ENCODE measurements around the gene NIF3L1. TPM values are rescaled to one million over a fixed set of nuclear protein-coding genes. Genes with fewer than 3 reads are reported as not detected.

The NIF3L1 gene, protein sequence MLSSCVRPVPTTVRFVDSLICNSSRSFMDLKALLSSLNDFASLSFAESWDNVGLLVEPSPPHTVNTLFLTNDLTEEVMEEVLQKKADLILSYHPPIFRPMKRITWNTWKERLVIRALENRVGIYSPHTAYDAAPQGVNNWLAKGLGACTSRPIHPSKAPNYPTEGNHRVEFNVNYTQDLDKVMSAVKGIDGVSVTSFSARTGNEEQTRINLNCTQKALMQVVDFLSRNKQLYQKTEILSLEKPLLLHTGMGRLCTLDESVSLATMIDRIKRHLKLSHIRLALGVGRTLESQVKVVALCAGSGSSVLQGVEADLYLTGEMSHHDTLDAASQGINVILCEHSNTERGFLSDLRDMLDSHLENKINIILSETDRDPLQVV
- total RNA-seq (2014; rRNA removed; shearing (Covaris generic)): 50.1 and 55.3 TPM in 2 replicates

DNA sequence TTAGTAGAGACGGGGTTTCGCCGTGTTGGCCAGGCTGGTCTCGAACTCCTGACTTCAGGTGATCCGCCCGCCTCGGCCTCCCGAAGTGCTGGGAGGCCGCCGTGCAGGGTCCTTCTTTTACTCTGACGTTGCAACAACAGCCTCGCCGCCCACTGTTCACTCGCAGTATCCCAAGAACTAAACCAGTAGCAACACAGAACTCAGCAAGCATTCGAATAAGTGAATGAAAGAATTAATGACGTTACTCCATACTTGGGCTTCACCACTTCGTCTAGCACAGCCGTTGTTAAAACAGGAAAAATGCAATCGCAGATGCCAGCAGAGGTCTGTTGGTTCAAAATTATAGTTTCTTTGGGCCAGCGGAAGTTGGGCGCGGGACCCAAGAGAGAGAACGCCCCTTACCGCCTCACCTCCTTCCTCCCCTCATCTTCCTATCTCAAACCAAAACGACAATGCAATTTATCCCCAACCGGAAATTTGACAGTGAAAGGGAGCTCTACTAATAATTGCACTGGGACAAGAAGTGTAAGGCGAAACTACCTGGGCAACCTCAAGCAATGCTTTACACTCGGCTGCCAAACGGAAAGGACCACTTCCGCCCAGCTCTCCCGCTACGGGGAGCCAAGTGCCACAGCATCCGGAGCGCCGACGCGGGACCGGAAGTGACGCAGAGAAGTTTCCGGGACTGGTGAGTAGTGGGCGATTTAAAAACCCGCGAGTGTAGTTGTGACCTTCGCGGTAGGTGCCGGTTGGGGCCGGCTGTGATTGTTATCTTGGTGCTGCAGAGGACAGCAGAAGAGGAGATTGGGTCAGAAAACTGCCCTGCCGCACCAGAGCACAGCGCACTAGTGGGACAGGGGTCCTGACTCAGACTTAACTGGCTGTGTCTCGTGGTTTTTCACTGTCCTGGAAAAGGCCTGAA, at the start of gene NIF3L1, which contains the start of gene PPIL3:
Gene NIF3L1 (plus strand): TSS at position 668 of the 922 bp plus-strand sequence. CDS start 2,573 bp downstream, outside the sequence.
Gene PPIL3 (minus strand): TSS at position 374 of the 922 bp plus-strand sequence. CDS start 1,462 bp downstream, outside the sequence.
- no peaks in the 10 kb centered on the region for H3K9me3 ChIP-seq (replicated peaks)
- peak within 1 kb of the TSS; percentile 85 for H3K27ac ChIP-seq
- H3K36me3 ChIP-seq: peaks cover 19% of the 10 kb centered on the region
- H3K4me1 ChIP-seq: no peaks in the 10 kb centered on the region
- DNase-seq: peak; percentile 97 to 98
- H3K4me3 ChIP-seq: peak within 1 kb of the TSS; percentile 82
- H3K27me3 ChIP-seq: no peaks in the 10 kb centered on the region

DNA sequence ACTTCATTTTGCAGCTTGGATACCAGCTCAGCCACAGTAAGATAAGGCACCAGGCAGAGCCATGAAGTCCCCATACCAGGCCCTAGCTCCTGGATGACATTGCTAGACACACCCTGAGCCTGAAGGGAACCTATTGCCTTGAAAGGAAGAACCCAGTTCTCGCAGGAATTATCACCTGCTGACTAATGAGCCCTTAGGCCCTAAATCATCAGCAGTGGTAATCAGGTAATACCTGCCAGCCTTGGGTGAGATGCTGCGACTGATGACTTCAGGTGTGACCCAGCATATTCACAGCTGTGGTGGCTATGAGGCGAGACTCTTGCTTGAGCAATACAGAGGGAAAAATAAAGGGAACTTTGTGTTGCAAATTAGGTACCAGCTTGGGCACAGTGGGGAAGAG, 49.7 kb upstream of the NIF3L1 start:
- Histone ChIP-seq H3K27me3 (0 out of 2 replicates have a peak, but pooled peaks cover 4% of the 10 kb centered on the region), H3K9me3 (replicated peaks) (peaks cover 5% of the 10 kb centered on the region; the same call in 1 of the 2 replicates), H3K36me3 (no peaks in the 10 kb centered on the region), H3K27ac (no peak overlapping the region), H3K4me3 (no peak overlapping the region), H3K4me1 (no peaks in the 10 kb centered on the region)
- no peak for DNase-seq

DNA sequence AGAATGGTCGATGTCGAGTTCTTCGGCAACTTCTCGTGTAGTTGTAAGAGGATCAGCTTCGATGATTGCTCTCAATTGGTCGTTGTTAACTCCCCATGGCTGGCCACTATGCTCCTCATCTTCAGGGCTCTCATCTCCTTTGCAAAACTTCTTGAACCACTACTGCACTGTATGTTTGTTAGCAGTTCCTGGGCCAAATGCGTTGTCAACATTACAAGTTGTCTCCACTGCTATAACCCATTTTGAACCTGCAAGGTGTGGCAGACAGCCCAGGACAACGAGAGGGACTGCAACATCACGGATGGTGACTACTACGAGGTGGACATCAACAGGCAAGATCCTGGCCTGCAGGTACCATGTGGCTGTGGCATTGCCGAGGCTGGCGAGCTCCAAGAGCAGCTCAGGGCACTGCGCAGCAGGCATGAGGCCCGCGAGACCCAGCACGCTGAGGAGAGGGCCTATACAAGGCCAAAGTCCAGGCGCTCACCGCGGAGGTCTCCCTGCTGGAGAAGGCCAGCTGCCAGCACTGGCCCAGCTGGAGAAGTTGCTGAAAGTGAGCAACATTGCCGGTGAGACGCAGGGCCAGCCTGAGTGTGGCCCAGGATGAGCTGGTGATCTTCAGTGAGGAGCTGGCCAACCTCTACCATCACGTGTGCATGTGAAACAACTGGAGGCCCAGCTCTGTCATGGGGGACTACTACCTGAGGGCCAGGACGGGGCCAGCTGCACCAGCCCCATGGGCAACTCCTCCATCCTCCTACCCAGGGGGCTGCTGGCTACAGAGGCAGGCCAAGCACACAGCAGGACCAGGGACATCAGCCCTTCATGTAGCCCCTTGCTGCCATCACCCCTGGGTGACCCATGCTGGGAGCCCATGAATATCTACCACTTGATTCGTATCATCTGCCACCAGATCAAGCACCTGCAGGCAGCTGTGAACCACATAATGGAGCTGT, 44.9 kb upstream of the NIF3L1 start:
- DNase-seq: no peak
- H3K4me3 ChIP-seq: no peak overlapping the region
- no peaks in the 10 kb centered on the region; the same call in 1 of the 2 replicates for H3K36me3 ChIP-seq
- no peaks in the 10 kb centered on the region for H3K9me3 ChIP-seq (replicated peaks)
- no peak overlapping the region for H3K27ac ChIP-seq
- H3K4me1 ChIP-seq: no peaks in the 10 kb centered on the region
- no peaks in the 10 kb centered on the region for H3K27me3 ChIP-seq

DNA sequence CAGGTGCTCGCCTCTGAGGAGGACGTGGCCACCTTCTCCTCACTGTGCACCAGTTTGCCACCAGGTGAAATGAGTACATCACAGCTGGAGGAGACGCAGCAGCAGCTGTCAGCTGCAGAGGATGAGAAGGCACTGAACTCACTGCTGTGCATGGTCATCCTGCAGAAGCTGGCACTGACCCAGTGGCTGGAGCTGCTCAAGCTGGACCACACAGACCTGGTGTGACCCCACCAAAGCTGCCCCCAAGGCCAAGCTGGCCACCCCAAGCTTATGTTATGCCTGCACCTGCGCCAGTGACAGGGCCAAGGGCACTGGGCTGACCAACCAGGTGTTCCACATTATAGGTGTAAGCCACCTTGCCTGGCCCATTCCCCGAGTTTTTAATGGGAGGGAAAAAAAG, 44.0 kb upstream of the NIF3L1 start:
- H3K27ac ChIP-seq: no peak overlapping the region
- H3K36me3 ChIP-seq: no peaks in the 10 kb centered on the region; the same call in 1 of the 2 replicates
- H3K4me3 ChIP-seq: no peak overlapping the region
- no peaks in the 10 kb centered on the region for H3K9me3 ChIP-seq (replicated peaks)
- no peaks in the 10 kb centered on the region for H3K27me3 ChIP-seq
- H3K4me1 ChIP-seq: no peaks in the 10 kb centered on the region
- no peak for DNase-seq

DNA sequence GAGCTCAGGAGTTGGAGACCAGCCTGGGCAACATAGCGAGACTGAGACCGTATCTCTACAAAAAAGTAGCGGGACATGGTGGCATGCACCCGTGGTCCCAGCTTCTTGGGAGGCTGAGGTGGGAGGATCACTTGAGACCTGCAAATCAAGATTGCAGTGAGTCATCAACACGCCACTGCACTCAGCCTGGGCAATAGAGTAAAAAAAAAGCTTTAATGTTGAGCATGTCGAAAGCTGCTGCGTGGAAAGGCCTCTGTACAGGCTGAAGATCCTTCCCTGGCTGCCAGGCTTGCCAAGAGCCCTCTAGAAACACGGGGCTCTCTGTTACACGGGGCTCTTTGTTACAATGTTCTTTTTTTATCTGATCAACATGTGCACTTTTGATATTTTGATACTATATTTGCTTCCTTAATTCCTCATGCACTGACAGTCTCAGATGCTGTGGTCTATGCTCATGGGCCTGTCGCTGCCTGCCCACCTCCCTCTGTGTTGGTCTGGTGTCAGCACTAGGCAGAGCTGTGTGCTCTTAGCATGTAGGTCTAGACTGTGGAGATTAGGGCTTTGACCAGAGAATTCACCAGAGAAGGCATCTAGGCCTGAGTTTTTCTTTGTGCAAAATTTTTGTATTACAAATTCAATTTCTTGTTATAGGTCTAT, 43.4 kb upstream of the NIF3L1 start:
- H3K4me3 ChIP-seq: no peak overlapping the region
- no peaks in the 10 kb centered on the region for H3K27me3 ChIP-seq
- H3K9me3 ChIP-seq (replicated peaks): no peaks in the 10 kb centered on the region
- H3K27ac ChIP-seq: no peak overlapping the region
- no peaks in the 10 kb centered on the region for H3K4me1 ChIP-seq
- no peak for DNase-seq
- H3K36me3 ChIP-seq: peaks cover 2% of the 10 kb centered on the region; the same call in 1 of the 2 replicates

DNA sequence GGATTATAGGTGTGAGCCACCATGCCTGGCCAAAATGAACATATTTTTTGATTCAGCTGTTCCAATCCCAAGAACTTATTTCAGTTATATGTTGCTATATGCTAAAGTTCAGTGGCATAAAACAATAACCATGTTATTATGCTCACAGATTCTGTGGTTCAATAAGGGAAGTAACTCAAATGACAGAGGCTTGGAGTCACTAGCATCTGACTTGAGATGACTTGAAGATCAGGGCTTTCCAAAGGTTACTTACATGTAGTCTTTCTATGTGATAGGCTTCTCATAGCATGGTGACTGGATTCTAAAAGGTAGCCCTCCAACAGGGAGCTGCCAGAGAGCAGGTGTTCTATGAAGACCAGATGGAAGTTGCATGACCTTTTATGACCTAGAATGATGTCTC, 41.9 kb upstream of the NIF3L1 start:
- Histone ChIP-seq H3K36me3 (peaks cover 16% of the 10 kb centered on the region), H3K27me3 (no peaks in the 10 kb centered on the region), H3K9me3 (replicated peaks) (no peaks in the 10 kb centered on the region), H3K27ac (no peak overlapping the region), H3K4me3 (no peak overlapping the region), H3K4me1 (no peaks in the 10 kb centered on the region)
- no peak for DNase-seq

DNA sequence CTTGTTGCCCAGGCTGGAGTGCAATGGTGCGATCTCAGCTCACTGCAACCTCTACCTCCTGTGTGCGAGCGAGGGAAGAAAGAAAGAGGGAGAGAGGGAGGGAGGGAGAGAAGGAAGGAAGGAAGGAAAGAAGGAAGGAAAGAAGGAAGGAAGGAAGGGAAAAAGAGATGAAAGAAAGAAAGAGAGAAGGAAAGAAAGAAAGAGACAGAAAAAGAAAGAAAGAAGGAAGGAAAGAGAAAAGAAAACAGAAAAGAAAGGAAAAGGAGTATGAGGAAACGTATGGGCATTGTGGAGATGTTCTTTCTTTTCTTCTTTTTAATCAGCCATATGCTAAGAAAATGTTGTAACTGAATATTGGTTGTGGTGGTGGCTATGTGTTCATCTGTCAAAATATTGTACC, 41.2 kb upstream of the NIF3L1 start:
- Histone ChIP-seq H3K4me3 (no peak overlapping the region), H3K4me1 (no peaks in the 10 kb centered on the region), H3K27me3 (no peaks in the 10 kb centered on the region), H3K36me3 (peaks cover 23% of the 10 kb centered on the region), H3K27ac (no peak overlapping the region), H3K9me3 (replicated peaks) (no peaks in the 10 kb centered on the region)
- no peak for DNase-seq

DNA sequence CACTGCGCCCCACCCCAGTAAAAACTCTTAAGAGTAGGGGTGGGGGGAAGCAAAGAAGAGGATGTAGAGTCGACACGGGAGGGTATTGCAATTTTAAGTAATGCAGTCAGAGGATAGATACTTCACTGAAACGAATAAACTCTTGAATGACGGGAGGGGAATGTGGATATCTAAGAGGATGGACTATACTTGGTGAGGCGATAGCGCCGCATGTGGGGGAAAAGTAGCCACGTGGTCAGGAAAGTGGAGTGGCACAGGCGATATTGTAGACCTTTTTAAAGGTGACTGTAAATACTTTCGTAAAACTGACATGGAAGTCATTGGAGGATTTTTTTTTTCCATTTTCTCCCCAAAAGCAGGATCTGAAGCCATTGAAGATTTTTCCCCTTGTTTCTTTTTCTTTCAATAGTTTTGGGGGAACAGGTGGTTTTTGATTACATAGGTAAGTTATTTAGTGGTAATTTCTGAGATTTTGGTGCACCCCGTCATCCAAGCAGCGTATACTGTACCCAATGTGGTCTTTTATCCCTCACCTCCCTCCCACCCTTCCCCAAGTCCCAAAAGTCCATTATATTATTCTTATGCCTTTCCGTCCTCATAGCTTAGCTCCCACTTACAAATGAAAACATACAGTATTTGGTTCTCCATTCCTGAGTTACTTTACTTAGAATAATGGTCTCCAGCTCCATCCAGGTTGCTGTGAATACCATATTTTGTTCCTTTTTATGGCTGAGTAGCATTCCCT, 38.5 kb upstream of the NIF3L1 start:
- no peak for DNase-seq
- Histone ChIP-seq H3K36me3 (peaks cover 49% of the 10 kb centered on the region), H3K9me3 (replicated peaks) (no peaks in the 10 kb centered on the region), H3K27ac (no peak overlapping the region), H3K27me3 (no peaks in the 10 kb centered on the region), H3K4me3 (no peak overlapping the region), H3K4me1 (no peaks in the 10 kb centered on the region)

DNA sequence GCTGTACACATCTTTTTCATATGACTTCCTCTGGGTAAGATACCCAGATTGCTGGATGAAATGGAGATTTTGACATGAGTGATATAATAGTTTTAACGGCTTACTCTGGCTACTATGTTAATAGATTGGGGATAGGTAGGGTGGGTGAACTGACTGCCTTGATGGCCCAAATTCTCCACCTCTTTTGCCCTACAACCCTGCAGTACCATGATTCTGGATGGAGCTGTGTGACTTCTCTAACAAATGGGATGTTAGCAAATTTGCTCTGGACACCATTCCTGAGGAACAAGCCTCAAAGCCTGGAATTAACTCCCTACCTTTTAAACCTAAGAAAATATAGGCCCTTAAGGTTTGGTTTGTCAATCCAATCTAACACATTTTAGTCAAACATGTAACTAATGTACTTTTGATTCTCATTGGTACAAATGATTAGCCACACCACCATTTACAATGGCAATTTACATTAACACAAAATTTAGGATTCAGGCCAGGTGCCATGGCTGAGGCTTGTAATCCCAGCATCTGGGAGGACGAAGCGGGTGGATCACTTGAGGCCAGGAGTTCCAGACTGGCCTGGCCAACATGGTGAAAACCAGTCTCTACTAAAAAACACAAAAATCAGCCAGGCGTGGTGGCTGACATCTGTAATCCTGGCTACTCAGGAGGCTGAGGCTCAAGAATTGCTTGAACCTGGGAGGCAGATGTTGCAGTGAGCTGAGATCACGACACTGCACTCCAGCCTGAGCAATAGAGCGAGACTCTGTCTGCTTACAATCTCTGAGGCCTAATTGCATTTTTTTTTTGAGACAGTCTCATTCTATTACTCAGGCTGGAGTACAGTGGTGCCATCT, 37.5 kb upstream of the NIF3L1 start:
- H3K27ac ChIP-seq: no peak overlapping the region

DNA sequence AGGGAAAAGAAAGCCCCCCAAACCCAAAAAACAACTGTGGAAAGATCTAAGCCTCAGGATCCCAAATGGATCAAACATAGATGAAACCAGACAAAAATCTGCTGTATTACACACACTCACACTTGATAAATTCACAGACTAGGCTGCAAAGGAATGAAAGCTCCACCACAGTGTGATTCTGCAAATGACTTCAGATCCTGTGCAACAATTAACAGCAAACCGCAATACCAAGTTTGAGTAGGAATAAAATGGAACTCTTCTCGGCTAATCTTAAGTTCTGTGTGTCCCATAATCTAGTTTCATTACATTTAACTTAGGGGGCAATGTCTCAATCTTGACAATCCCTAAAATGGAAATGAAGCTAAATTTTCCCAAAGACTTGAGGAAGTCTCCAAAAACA, 36.6 kb upstream of the NIF3L1 start:
- Histone ChIP-seq H3K4me3 (no peak overlapping the region), H3K4me1 (no peaks in the 10 kb centered on the region), H3K27me3 (no peaks in the 10 kb centered on the region), H3K9me3 (replicated peaks) (no peaks in the 10 kb centered on the region), H3K27ac (no peak overlapping the region), H3K36me3 (peaks cover 68% of the 10 kb centered on the region)
- no peak for DNase-seq

More for the DNA sequence above, 37.5 kb upstream of the NIF3L1 start:
- peaks cover 58% of the 10 kb centered on the region for H3K36me3 ChIP-seq
- DNase-seq: no peak
- no peaks in the 10 kb centered on the region for H3K4me1 ChIP-seq
- no peak overlapping the region for H3K4me3 ChIP-seq
- H3K9me3 ChIP-seq (replicated peaks): no peaks in the 10 kb centered on the region
- H3K27me3 ChIP-seq: no peaks in the 10 kb centered on the region

DNA sequence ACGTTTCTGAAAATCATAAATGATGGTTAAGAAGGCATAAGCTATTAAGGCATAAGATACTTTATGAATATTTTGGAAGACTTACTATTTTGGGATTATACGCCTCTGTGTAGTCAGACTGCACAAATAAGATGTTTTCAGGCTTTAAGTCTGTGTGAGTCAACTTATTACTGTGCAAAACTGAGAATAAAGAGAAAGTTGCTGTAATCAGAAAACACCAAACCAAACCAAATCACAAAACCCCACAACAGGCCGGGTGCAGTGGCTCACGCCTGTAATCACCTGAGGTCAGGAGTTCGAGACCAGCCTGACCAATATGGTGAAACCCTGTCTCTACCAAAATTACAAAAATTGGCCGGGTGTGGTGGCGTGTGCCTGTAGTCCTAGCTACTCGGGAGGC, 32.4 kb upstream of the NIF3L1 start:
- no peak for DNase-seq
- no peak overlapping the region for H3K27ac ChIP-seq
- no peaks in the 10 kb centered on the region for H3K27me3 ChIP-seq
- H3K4me1 ChIP-seq: peaks cover 4% of the 10 kb centered on the region; the same call in 1 of the 2 replicates
- no peak overlapping the region for H3K4me3 ChIP-seq
- no peaks in the 10 kb centered on the region for H3K9me3 ChIP-seq (replicated peaks)
- peaks cover 98% of the 10 kb centered on the region for H3K36me3 ChIP-seq

DNA sequence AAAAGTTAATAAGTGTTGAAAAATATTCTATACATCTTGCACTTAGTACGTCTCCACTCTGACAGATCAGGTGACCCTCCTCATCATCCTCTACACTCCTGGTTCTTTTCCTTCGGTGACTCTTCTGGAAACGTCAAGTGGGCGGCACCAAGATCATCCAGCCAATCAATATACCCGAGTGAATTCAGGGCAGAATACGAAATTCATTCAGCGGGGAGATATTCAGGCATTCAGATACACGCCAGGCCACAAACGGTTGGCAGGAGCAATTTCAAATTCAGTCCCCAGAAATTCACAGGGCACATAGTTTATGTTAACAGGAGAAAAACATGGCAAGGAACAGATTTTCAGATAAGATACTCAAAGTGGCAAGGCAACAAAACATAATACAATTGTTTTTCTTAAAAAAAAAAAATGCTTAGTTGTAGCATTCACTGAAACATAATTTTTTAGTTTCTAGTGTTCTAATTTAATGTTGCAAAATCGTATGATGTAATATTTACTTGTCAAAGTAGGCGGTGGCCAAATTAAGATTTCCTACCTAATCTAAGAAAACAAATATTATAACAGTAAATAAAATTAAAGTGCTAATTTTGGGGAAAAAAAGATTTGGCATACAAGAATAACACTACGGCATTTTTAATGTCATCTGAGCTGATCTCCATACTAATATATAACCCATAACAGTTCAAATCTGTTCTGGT, 28.9 kb upstream of the NIF3L1 start:
- Histone ChIP-seq H3K4me1 (peaks cover 5% of the 10 kb centered on the region; the same call in 1 of the 2 replicates), H3K4me3 (no peak overlapping the region), H3K36me3 (peaks cover 77% of the 10 kb centered on the region), H3K9me3 (replicated peaks) (no peaks in the 10 kb centered on the region), H3K27ac (no peak overlapping the region), H3K27me3 (no peaks in the 10 kb centered on the region)
- no peak for DNase-seq

All from SJCRH30 (cell line).